HEK293 (cell line): ENCODE data around the gene CACNA1E.

Source experiments
- CTCF ChIA-PET: fragments of 350-600 bp; formaldehyde crosslinking; extraction: SDS; loops from one replicate; lab custom pipeline; 2021; ENCODE audit warnings: antibody characterized with exemption; lab: Yijun Ruan, JAX
- POLR2A ChIA-PET: fragments of 300-600 bp; formaldehyde crosslinking; extraction: SDS; loops from one replicate; lab custom pipeline; 2020; ENCODE audit warnings: antibody characterized with exemption, inconsistent platforms; lab: Yijun Ruan, JAX
- H3K27ac ChIP-seq: fragments of 200-500 bp; sonication (Bioruptor generic); 2 replicates; pipeline ENCODE4 v1.5.1; 2014; ENCODE audit warnings: low read depth, low read length, control low read depth, inconsistent platforms; ENCODE audit errors: extremely low read depth
- H3K36me3 ChIP-seq, 2 experiments: fragments of 200-500 bp in 1 of 2; sonication (Bioruptor generic) in 1 of 2; 1 replicate in 1 of 2; 2 replicates in 1 of 2; pipeline ENCODE4 v1.5.1; 2014 to 2017; ENCODE audit warnings: inconsistent platforms in 2 of 2, low read length in 2 of 2; ENCODE audit not compliant: control insufficient read depth in 2 of 2, insufficient read depth in 1 of 2
- H3K4me1 ChIP-seq: fragments of 200-500 bp; sonication (Bioruptor generic); 2 replicates; pipeline ENCODE4 v1.5.1; 2014; ENCODE audit warnings: mild to moderate bottlenecking, low read length, inconsistent platforms; ENCODE audit not compliant: control insufficient read depth, insufficient read depth
- H3K4me3 ChIP-seq: 2 replicates; pipeline ENCODE4 v1.5.1; 2011; ENCODE audit warnings: low read depth, mild to moderate bottlenecking, control low read depth, low read length, moderate library complexity
- H3K9me3 ChIP-seq: fragments of 200-500 bp; sonication (Bioruptor generic); 2 replicates; pipeline ENCODE4 v1.5.1; 2014; ENCODE audit warnings: low read depth, low read length, inconsistent platforms; ENCODE audit not compliant: control insufficient read depth, insufficient read depth
- GFI1B ChIP-seq: fragments of 450-650 bp; formaldehyde crosslinking; IDR thresholded peaks from 2 replicates; pipeline ENCODE4 v1.5.1; 2016; ENCODE audit warnings: missing biosample characterization, missing genetic modification characterization
- MEIS1 ChIP-seq: sonication (generic); formaldehyde crosslinking; IDR thresholded peaks from 2 replicates; pipeline ENCODE4 v1.8.1; 2022; ENCODE audit warnings: missing genetic modification reagents, mild to moderate bottlenecking, borderline replicate concordance
- PRDM1 ChIP-seq: fragments of 450-650 bp; formaldehyde crosslinking; IDR thresholded peaks from 2 replicates; pipeline ENCODE4; 2016; ENCODE audit warnings: missing biosample characterization, missing genetic modification characterization
- SCRT1 ChIP-seq: fragments of 450-650 bp; formaldehyde crosslinking; IDR thresholded peaks from 2 replicates; pipeline ENCODE4 v1.5.1; 2016; ENCODE audit warnings: missing biosample characterization, missing genetic modification characterization, borderline replicate concordance
- SCRT2 ChIP-seq: fragments of 450-650 bp; formaldehyde crosslinking; IDR thresholded peaks from 2 replicates; pipeline ENCODE4 v1.5.1; 2016; ENCODE audit warnings: missing biosample characterization, missing genetic modification characterization
- YY2 ChIP-seq: fragments of 450-650 bp; formaldehyde crosslinking; IDR thresholded peaks from 2 replicates; pipeline ENCODE4 v1.5.1; 2016; ENCODE audit warnings: missing biosample characterization, missing genetic modification characterization
- ZBTB20 ChIP-seq: fragments of 450-650 bp; formaldehyde crosslinking; IDR thresholded peaks from 2 replicates; pipeline ENCODE4 v1.5.1; 2016; ENCODE audit warnings: missing biosample characterization, missing genetic modification characterization
- ZFP37 ChIP-seq: fragments of 450-650 bp; formaldehyde crosslinking; IDR thresholded peaks from 2 replicates; pipeline ENCODE4 v1.5.1; 2016; ENCODE audit warnings: missing biosample characterization, missing genetic modification characterization
- ZNF223 ChIP-seq: fragments of 450-650 bp; formaldehyde crosslinking; IDR thresholded peaks from 2 replicates; pipeline ENCODE4 v1.5.1; 2016; ENCODE audit warnings: missing biosample characterization, missing genetic modification characterization
- ZNF239 ChIP-seq: fragments of 450-650 bp; formaldehyde crosslinking; IDR thresholded peaks from 2 replicates; pipeline ENCODE4 v1.5.1; 2016; ENCODE audit warnings: missing biosample characterization, missing genetic modification characterization
- ZNF521 ChIP-seq: fragments of 450-650 bp; formaldehyde crosslinking; IDR thresholded peaks from 2 replicates; pipeline ENCODE4 v1.5.1; 2017; ENCODE audit warnings: missing biosample characterization, mild to moderate bottlenecking, missing genetic modification characterization
- ZNF600 ChIP-seq: fragments of 450-650 bp; formaldehyde crosslinking; IDR thresholded peaks from 2 replicates; pipeline ENCODE4 v1.5.1; 2016; ENCODE audit warnings: missing biosample characterization, missing genetic modification characterization
- ZNF664 ChIP-seq: fragments of 450-650 bp; formaldehyde crosslinking; IDR thresholded peaks from 2 replicates; pipeline ENCODE4 v1.5.1; 2016; ENCODE audit warnings: missing biosample characterization, missing genetic modification characterization
- ZNF76 ChIP-seq: fragments of 450-650 bp; formaldehyde crosslinking; IDR thresholded peaks from 2 replicates; pipeline ENCODE4; 2016; ENCODE audit warnings: low read depth, missing biosample characterization, missing genetic modification characterization, borderline replicate concordance
- ZSCAN16 ChIP-seq: fragments of 450-650 bp; formaldehyde crosslinking; IDR thresholded peaks from 2 replicates; pipeline ENCODE4 v1.5.1; 2016; ENCODE audit warnings: missing biosample characterization, missing genetic modification characterization
- ZSCAN30 ChIP-seq: fragments of 450-650 bp; IDR thresholded peaks from 2 replicates; pipeline ENCODE4 v1.5.1; 2018; ENCODE audit warnings: missing biosample characterization, mild to moderate bottlenecking, missing genetic modification characterization, moderate library complexity
- TF ChIP-seq, protein P1 (sequence below): fragments of 450-650 bp; formaldehyde crosslinking; IDR thresholded peaks from 2 replicates; pipeline ENCODE4 v1.5.1; 2017; ENCODE audit warnings: missing biosample characterization, missing genetic modification characterization
- TF ChIP-seq, protein P2 (sequence below): fragments of 450-650 bp; formaldehyde crosslinking; IDR thresholded peaks from 2 replicates; pipeline ENCODE4 v1.5.1; 2016; ENCODE audit warnings: missing biosample characterization, missing genetic modification characterization
- TF ChIP-seq, protein P3 (sequence below): fragments of 450-650 bp; formaldehyde crosslinking; IDR thresholded peaks from 2 replicates; pipeline ENCODE4 v1.5.1; 2016; ENCODE audit warnings: missing biosample characterization, missing genetic modification characterization
- TF ChIP-seq, protein P4 (sequence below): fragments of 450-650 bp; formaldehyde crosslinking; IDR thresholded peaks from 2 replicates; pipeline ENCODE4 v1.5.1; 2017; ENCODE audit warnings: missing biosample characterization, missing genetic modification characterization

Gene CACNA1E

DNA sequence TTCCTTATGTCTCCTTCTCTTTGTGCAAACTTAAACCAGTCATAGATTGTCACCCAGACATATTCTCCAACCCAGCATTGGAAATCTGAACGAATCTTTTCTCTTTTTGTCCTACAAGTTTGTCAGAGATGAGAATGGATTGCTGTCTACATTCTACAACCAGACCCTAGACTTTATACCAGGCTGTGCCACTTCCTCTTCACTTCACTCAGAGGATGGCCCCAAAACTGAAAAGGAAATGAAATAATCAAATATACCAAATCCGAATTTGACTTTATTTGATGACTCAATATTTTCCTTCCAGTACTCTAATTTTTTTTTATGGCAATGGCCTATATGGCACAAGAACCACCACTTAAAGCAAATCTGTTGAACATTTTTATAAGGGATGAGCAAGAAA, 321.7 kb downstream of the CACNA1E start (continued):
- TF ChIP-seq, protein P1, sequence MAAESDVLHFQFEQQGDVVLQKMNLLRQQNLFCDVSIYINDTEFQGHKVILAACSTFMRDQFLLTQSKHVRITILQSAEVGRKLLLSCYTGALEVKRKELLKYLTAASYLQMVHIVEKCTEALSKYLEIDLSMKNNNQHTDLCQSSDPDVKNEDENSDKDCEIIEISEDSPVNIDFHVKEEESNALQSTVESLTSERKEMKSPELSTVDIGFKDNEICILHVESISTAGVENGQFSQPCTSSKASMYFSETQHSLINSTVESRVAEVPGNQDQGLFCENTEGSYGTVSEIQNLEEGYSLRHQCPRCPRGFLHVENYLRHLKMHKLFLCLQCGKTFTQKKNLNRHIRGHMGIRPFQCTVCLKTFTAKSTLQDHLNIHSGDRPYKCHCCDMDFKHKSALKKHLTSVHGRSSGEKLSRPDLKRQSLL = no peak
- no peak for TF ChIP-seq ZNF521

DNA sequence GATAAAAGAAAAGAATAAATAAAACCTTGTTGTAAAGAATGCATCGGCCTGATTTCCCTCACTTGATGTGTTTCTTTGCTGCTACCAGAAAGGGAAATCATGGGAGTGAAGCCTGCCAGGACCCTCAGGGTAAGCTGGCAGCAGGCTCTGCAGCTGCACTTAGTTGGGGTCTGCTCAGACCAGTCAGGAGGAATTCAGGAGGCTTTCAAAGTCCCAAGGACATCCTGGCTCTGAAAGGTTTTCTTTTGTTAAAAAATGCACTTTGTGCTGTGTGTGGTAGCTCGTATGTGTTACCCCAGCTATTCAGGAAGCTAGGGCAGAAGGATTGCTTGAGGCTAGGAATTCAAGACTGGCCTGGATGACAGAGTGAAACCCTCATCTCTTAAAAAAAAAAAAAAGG, 323.4 kb downstream of the CACNA1E start:
- TF ChIP-seq PRDM1 (tag by site-specific recombination) (no peak), ZNF223 (tag by site-specific recombination) (no peak)
- H3K27ac ChIP-seq = no peak overlapping the region
- POLR2A ChIA-PET = no interaction called here
- H3K4me3 ChIP-seq = no peak overlapping the region
- CTCF ChIA-PET = no interaction called here
- no peaks in the 10 kb centered on the region for H3K9me3 ChIP-seq
- H3K36me3 ChIP-seq = no peaks in the 10 kb centered on the region
- H3K4me1 ChIP-seq = no peaks in the 10 kb centered on the region

DNA sequence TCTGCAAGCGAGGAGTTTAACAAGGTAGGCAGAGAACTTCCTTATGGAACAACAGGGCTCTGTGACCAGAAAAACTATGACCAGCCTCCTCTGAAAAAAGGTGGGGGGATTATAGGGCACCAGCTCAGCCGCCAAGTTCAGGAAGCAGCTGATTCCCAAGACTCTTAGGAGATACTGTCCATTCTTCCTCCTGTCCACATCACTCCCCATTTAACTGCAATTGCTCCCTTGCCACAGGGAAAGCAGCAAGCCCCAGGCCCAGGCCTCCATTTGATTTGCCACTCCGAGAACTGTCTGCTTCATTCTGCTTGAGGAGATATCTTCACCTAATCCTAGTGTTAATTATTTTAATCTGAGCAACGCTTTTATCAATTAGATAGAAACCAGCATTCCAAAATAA, 323.9 kb downstream of the CACNA1E start:
- CTCF ChIA-PET = no interaction called here
- H3K27ac ChIP-seq = no peak overlapping the region
- no peak for TF ChIP-seq ZNF239 (tag by site-specific recombination)
- no peak for TF ChIP-seq ZFP37 (tag by site-specific recombination)
- TF ChIP-seq ZNF76 (tag by site-specific recombination) = no peak
- no peaks in the 10 kb centered on the region for H3K9me3 ChIP-seq
- H3K4me1 ChIP-seq = no peaks in the 10 kb centered on the region
- no peaks in the 10 kb centered on the region for H3K36me3 ChIP-seq
- POLR2A ChIA-PET = no interaction called here
- H3K4me3 ChIP-seq = no peak overlapping the region

DNA sequence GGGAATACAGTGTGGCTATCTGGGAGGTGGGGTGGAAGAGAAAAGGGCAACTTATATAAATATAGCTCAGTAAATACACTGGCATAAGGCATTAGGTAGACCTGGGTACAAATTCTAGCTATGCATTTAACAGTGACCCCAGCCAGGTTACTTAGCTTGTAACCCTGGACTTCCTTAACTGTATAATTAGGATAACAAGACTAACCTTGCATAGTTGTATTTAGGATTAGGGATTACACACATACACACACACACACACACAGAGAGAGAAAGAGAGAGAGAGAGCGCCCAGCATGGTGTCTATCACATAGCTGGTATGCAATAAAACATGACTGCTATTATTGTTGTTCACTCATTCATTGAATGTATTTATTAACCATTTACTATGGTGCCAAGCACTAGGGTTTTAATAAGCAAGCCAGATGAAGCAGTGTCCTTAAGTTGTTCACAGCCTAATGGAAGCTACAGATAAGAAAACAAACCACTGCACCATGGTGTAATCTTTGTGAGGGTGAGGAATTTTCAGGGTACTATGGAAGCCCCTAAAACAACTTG, 326.8 kb downstream of the CACNA1E start:
- H3K4me1 ChIP-seq = no peaks in the 10 kb centered on the region
- POLR2A ChIA-PET = no interaction called here
- H3K27ac ChIP-seq = no peak overlapping the region
- no peaks in the 10 kb centered on the region for H3K9me3 ChIP-seq
- CTCF ChIA-PET = interaction anchor here (0.6 kb wide), 2 partner anchors 9 to 218 kb away, joined by 3 to 4 read pairs; no protein-coding TSS in a partner anchor
- TF ChIP-seq SCRT2 (no peak), PRDM1 (tag by site-specific recombination) (no peak), ZSCAN16 (no peak), MEIS1 (CRISPR knock-in tag) (no peak), ZNF600 (tag by site-specific recombination) (no peak), ZSCAN30 (tag by site-specific recombination) (no peak)
- H3K36me3 ChIP-seq = no peaks in the 10 kb centered on the region
- H3K4me3 ChIP-seq = no peak overlapping the region

DNA sequence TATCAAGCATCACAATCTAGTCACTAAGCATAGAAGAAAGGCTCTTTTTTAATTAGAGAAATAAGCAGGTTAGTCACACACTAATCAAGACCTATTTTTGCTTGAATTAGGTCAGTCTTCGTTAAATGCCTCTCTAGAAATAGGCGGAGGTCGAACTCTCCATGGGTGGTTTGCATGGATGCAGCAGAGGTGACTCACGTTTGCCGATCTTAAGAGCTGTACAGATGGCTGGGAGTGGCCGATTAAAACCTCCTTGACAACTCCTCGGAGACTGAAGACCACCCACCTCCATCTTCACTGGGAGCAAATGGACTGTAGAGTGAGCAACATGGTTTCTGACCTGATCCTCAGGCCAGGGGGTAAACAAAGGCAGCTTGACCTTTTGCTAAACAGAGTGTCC, 328.9 kb downstream of the CACNA1E start:
- H3K4me1 ChIP-seq = no peaks in the 10 kb centered on the region
- H3K36me3 ChIP-seq = no peaks in the 10 kb centered on the region
- no peak overlapping the region for H3K27ac ChIP-seq
- POLR2A ChIA-PET = no interaction called here
- CTCF ChIA-PET = no interaction called here
- H3K4me3 ChIP-seq = no peak overlapping the region
- H3K9me3 ChIP-seq = no peaks in the 10 kb centered on the region
- TF ChIP-seq YY2 (tag by site-specific recombination) (no peak), GFI1B (no peak), ZNF664 (tag by site-specific recombination) (no peak), SCRT1 (tag by site-specific recombination) (no peak), ZBTB20 (tag by site-specific recombination) (no peak)
- TF ChIP-seq, protein P2, sequence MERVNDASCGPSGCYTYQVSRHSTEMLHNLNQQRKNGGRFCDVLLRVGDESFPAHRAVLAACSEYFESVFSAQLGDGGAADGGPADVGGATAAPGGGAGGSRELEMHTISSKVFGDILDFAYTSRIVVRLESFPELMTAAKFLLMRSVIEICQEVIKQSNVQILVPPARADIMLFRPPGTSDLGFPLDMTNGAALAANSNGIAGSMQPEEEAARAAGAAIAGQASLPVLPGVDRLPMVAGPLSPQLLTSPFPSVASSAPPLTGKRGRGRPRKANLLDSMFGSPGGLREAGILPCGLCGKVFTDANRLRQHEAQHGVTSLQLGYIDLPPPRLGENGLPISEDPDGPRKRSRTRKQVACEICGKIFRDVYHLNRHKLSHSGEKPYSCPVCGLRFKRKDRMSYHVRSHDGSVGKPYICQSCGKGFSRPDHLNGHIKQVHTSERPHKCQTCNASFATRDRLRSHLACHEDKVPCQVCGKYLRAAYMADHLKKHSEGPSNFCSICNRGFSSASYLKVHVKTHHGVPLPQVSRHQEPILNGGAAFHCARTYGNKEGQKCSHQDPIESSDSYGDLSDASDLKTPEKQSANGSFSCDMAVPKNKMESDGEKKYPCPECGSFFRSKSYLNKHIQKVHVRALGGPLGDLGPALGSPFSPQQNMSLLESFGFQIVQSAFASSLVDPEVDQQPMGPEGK = no peak
- TF ChIP-seq, protein P3, sequence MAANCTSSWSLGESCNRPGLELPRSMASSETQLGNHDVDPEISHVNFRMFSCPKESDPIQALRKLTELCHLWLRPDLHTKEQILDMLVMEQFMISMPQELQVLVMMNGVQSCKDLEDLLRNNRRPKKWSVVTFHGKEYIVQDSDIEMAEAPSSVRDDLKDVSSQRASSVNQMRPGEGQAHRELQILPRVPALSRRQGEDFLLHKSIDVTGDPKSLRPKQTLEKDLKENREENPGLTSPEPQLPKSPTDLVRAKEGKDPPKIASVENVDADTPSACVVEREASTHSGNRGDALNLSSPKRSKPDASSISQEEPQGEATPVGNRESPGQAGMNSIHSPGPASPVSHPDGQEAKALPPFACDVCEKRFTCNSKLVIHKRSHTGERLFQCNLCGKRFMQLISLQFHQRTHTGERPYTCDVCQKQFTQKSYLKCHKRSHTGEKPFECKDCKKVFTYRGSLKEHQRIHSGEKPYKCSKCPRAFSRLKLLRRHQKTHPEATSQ (tag by site-specific recombination) = no peak
- TF ChIP-seq, protein P4, sequence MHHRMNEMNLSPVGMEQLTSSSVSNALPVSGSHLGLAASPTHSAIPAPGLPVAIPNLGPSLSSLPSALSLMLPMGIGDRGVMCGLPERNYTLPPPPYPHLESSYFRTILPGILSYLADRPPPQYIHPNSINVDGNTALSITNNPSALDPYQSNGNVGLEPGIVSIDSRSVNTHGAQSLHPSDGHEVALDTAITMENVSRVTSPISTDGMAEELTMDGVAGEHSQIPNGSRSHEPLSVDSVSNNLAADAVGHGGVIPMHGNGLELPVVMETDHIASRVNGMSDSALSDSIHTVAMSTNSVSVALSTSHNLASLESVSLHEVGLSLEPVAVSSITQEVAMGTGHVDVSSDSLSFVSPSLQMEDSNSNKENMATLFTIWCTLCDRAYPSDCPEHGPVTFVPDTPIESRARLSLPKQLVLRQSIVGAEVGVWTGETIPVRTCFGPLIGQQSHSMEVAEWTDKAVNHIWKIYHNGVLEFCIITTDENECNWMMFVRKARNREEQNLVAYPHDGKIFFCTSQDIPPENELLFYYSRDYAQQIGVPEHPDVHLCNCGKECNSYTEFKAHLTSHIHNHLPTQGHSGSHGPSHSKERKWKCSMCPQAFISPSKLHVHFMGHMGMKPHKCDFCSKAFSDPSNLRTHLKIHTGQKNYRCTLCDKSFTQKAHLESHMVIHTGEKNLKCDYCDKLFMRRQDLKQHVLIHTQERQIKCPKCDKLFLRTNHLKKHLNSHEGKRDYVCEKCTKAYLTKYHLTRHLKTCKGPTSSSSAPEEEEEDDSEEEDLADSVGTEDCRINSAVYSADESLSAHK = no peak
